HG02623 (cell line): Measurements from ENCODE around the gene TEX261.
"Not testable (repeated sequence)": the region's sequence is repeated elsewhere in the genome, so short reads cannot be mapped to it uniquely, and the experiment has no call there.

ENCODE experiments used
- ATAC-seq: cut with Tn5 transposase; IDR thresholded peaks from one replicate; pipeline ENCODE4 v1.9.1; 2021; ENCODE audit warnings: moderate library complexity; ENCODE audit not compliant: unreplicated experiment

The TEX261 gene

DNA sequence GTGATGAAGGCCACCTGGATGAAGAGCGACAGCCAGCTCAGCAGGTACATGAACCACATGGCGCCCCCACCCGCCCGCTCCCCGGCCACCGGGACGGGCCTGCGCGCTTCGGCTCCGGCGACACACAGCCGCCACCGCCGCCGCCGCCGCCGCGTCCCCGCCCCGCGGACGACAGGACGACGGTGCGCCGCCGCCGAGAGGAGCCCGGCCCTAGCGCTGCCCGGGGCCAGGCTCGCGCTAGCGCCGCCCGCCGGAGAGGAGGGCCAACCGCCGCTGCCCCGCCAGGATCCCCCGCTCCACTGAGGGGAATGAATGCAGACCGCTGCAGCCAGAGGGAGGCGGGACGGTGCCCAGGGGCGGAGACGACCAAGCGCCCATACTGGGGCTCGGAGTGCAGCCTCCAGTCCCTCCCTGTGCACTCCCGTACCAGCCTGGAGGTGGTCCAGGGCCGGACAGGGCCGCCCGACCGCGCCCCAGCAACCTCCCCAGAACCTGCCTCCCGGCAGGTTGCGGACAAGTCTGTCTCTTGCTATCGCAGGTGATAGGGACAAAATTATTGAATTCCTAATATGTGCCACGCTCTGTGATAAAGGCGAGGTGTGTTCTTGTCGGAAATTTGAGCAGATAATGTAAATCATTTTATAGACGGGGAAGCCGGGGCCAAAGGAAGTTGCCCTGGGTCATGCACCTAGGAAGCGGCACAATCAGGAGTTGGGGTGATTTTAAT, at the start of gene TEX261:
TSS of gene TEX261 (minus strand) at position 175 of the 727 bp plus-strand sequence. CDS start at position 59, 116 bp downstream.
- ATAC-seq = peak; percentile 90

DNA sequence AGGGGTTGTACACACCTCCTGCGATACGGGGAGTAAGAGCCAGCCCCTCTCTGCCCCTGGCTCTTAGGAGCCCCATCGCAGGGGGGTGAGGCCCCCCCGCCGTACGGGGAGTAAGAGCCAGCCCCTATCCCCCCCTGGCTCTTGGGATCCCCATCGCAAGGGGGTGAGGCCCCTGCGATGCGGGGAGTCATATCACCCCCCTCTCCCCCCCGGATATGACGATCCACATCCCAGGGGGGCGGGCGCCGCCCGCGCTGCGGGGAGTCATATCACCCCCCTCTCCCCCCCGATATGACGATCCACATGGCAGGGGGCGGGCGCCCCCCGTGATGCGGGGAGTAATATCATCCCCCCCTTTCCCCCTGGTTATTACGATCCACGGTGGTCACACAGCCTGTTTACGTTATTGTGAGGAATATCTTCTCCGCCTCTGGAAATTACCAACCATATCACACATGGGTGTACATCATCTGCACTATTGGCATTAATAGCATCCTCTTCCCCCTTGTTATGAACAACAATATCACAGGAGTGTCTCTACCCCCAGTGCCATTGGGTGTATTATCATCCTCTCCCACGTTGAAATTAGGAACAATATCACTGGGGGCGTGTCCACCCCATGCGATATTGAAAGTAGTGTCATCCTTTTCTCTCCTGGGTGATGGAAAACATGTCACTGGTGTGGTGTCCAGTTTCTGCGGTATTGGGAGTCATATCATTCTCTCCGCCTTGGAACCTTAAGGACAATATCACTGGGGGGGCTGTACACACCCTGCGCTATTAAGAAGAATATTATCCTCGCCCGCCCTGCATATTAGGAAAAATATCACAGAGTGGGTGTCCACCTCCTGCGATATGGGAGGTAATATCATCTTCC, 49.1 kb upstream of the TEX261 start:
- ATAC-seq = no peak

GRCh38 chr2:71042287-71042686, 47.6 kb upstream of the TEX261 start:
- no peak for ATAC-seq

DNA sequence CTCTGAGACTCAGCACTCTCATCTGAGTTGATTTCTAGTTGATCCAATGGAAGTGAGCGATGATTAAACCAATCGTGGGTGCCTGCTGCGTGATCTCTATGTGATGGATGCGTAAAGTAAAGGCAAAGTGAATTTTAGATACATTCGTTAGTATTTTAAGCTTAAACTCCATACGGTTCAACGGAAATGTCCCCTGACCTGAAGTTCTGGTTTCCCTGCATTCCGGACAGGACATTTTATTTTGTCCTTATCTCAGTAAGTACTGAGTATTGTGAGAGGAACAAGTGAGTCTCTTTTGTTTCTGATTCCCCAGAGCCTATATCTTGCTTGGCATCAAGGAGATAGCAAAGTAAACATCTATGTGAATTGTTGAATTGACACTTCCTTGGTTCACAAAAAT, 41.6 kb upstream of the TEX261 start:
- not testable (repeated sequence) for ATAC-seq

DNA sequence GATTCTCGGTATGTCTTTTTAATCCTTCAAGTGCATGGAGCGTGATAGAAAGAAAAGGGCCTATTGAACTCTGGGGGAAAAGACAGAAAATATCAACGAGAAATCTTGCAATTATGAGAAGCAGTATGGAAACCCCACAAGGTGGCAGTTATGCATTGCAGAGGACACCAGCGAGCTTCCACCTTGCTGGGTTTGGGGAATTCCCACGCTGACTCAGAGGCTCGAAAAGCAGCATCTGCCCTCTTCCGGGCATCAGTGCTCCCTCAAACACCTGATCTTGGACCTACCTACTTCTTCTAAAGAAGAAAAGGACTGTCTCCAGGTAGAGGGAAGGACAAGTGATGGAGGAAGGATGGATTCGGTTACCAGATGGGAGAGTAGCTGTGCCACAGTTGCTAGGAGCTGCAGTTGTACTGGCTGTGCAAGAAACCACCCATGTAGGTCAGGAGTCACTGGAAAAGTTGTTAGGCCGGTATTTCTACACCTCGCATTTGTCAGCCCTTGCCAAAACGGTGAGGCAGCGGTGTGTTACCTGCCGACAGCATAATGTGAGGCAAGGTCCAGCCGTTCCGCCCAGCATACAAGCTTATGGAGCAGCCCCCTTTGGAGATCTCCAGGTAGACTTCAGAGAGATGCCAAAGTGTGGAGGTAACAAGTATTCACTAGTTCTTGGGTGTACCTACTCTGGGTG, 29.0 kb upstream of the TEX261 start:
- ATAC-seq = not testable (repeated sequence)

DNA sequence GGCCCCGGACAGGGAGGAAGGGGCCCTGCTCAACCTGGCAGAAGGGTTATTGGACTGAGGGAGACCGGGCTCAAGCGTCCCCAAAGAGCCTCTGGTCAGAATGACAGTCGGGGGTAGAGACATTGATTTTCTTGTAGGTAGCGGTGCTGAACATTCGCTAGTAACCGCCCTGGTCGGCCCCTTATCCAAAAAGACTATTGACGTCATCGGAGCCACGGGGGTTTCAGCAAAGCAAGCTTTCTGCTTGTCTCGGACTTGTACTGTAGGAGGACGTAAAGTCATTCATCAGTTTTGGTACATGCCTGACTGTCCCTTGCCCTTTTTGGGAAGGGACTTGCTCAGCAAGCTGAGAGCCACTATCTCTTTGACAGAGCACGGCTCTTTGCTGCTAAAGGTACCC, 26.7 kb upstream of the TEX261 start:
- ATAC-seq = not testable (repeated sequence)

GRCh38 chr2:71019989-71020388, 25.3 kb upstream of the TEX261 start:
- ATAC-seq = not testable (repeated sequence)

DNA sequence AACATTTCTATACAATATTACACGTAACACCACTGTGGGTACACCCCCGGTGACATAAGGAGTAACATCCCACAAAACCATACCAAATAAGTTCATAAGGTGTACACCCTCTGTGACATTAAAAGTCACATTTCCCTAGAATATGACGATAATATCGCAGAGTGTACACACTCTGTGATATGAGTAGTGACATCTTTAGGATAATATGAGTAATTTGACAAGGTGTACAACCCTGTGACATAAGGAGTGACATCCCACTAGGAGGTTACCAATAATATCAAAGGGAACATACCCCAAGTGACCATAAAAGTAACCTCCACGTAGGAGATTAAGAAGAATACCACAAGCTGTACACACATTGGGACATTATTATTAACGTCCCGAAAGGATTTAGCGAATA, 24.0 kb upstream of the TEX261 start:
- ATAC-seq = no peak

- ATAC-seq = not testable (repeated sequence)
Measured at GRCh38 chr2:71011786-71012185, 17.1 kb upstream of the TEX261 start.

DNA sequence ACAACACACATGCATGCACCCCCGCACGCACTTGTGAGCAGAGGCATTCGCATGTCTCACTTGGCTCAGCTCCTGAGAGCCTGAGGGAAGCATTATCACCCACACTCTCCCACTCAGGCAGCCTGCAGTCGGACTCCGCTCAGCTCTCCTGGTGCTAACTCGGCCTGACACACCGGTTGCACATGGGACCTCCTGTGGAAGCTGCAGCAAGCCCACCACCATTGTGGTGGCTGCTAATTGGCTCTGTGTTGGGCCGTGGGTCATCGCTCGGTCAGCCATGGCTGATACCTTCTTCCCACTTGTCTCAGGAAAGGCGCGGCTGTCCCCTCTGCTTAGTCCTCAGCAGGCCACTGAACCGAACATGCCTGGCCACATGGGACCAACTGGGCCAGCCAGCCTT, 13.7 kb upstream of the TEX261 start:
- ATAC-seq = no peak

- ATAC-seq = no peak
Measured at GRCh38 chr2:71006955-71007799, 12.5 kb upstream of the TEX261 start.

GRCh38 chr2:71006323-71006722, 11.7 kb upstream of the TEX261 start:
- ATAC-seq = no peak

DNA sequence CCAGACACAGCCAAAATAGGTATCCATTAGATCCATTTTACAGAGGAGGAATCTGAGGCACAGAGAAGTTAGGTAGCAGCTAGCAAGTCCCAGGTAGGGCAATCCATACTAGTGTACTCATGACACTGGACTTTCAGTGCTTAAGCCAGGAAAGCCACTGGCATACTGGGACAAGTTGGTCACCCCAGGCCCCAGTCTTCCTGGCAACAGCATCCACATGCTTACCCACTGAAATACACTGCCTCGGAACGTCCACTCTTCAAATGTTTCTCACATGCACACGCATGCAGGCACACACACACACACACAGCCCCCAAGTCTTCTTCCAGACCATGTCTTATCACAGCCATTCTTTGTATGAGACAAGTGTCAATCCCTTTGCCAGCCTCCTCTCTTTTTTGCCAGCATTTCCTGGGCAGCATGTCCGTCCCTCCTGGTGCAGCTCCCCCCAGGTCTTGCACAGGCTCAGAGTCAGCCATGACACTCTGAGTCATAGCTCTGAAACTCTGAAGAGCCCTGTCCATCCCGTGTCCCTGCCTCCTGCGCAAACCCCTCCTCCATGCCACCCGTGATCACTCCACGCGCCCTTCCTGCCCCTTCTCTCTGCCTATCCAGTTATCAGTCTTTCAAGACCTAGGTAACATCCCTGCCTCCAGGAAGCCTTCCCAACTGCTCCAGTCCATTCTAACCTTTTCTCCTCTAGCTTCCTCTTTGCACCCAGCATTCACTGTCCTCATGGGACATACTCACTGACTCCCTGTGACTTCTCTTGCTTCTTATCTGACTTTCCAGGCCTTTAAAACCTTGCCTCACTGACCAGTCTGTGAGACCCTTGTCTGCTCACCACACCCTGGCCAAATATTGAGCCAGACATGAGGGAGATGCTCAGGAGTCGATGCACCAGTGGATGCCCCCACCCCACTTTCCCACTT, 10.9 kb upstream of the TEX261 start:
- no peak for ATAC-seq

DNA sequence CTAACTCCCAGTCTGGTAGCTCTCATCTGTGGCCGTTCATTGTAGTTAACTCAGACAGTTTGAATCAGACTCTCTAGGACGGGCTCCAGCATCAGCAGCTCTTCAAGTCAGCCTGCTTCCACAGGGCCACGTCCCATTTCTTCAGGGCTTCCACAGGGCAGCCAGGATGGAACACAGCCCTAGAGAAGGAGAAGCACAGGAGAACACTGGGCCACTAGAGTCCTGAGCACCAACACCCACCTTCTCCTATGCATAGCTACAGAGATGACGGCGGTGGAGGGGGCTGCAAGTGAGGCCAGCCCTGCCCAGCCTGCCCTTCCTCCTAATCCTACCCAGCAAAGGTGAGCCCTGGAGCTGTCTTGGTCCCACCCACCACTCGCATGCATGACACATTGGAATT, 10.2 kb upstream of the TEX261 start:
- ATAC-seq = no peak

- no peak for ATAC-seq
Measured at GRCh38 chr2:71003966-71004755, 9.5 kb upstream of the TEX261 start.

DNA sequence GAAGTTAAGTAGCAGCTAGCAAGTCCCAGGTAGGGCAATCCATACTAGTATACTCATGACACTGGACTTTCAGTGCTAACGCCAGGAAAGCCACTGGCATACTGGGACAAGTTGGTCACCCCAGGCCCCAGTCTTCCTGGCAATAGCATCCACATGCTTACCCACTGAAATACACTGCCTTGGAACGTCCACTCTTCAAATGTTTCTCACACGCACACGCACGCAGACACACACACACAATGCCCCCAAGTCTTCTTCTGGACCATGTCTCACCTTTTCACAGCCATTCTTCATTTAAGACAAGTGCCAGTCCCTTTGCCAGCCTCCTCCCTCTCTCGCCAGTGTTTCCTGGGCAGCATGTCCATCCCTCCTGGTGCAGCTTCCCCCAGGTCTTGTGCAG, 8.7 kb upstream of the TEX261 start:
- ATAC-seq = no peak

DNA sequence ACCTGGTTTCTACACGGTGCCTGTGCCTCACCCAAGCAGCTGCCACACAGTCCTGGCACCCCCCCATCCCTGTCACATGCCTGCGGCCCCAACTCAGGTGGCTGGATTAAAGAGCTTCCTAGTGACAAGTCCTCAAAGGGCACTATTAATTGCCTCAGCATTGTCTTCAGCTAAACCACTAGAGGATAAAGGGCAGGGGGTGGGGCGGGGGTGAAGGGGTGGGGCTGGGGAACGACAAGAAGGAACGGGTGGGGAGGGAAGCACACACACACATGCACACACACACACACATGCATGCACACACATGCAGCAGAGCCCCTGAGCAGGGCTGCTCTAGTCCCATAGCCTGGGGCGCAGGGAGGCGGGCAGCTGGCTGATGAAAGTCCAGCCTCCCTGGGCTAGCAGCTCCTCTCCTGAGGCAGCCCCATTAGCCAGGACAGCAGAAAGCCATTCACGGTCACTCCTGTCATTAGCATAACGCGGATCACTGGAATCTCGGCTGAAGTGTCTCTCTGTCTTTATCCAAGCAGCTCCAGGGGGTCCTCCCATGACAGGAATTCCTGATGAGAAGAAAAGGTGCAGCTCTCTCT, 7.4 kb upstream of the TEX261 start:
- ATAC-seq = no peak

DNA sequence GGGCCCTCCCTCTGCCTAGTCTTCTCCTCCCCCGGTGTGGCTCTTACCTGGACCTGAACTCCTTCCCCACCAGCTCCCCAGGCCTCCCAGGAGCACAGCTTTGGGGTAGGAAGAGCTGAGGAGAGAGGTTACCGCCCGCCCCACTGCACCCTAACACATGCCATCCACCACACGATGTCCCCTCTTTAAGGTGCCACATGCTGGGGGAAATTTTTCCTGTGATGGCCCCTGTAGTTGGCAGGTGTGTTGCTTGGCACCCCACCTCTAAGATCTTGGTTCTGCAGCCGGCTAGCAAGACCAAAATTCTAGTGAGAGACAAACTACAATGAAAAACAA, 6.9 kb upstream of the TEX261 start:
- no peak for ATAC-seq
